ENCODE measurements around the gene CHRM5. TPM values are rescaled to one million over a fixed set of nuclear protein-coding genes. Genes with fewer than 3 reads are reported as not detected.

Gene CHRM5
- total RNA-seq, 1 experiment from 2014 or later = not detected

DNA sequence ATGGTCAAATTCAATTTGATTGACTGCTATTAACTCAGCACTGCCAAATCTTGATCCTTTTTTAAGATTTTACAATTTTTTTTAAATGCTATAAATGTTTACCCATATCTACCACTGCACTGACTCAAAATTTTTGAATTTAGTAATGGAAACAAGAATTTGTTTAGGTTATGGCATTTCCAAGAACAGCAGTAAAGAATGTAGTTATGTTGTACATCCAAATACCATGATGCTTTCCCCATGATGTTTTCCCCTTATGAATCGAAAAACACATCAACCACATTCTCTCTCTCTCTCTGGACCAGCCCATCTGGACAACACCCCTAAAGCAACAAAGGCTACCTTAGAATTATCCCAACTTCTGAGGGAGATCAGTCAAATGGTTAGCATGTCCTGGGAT lies 14.2 kb downstream of the CHRM5 start:
- H3K27ac Mint-ChIP-seq (ENCODE audit: unreplicated experiment) = no peak overlapping the region
- H3K4me3 ChIP-seq (ENCODE audit: low read depth, low read length) = no peak overlapping the region
- no peaks in the 10 kb centered on the region for H3K27me3 ChIP-seq (replicated peaks; ENCODE audit: control insufficient read depth, insufficient read depth, low read length)
- H3K36me3 ChIP-seq (ENCODE audit: control insufficient read depth, insufficient read depth, low read length) = no peaks in the 10 kb centered on the region
- ChIA-PET CTCF (no interaction called here), POLR2A (no interaction called here)
- H3K4me1 Mint-ChIP-seq (ENCODE audit: low read depth, unreplicated experiment) = peaks cover 3% of the 10 kb centered on the region
- BruUV-seq (replicated peaks) = no TSS peak
- H3K36me3 Mint-ChIP-seq (ENCODE audit: insufficient read depth, unreplicated experiment) = no peaks in the 10 kb centered on the region
- H3K27me3 Mint-ChIP-seq (ENCODE audit: insufficient read depth, unreplicated experiment) = no peaks in the 10 kb centered on the region
- no peaks in the 10 kb centered on the region for H3K9me3 ChIP-seq
- no peak for DNase-seq
- intact Hi-C loops (cut with micrococcal nuclease; ENCODE audit: unreplicated experiment) = no loop called here
- H3K4me1 ChIP-seq = peaks cover 9% of the 10 kb centered on the region; the same call in 1 of the 2 replicates
- H3K9me3 Mint-ChIP-seq (ENCODE audit: unreplicated experiment) = no peaks in the 10 kb centered on the region
- no peak overlapping the region for H3K4me3 Mint-ChIP-seq (ENCODE audit: unreplicated experiment)
- TF ChIP-seq, protein P1, sequence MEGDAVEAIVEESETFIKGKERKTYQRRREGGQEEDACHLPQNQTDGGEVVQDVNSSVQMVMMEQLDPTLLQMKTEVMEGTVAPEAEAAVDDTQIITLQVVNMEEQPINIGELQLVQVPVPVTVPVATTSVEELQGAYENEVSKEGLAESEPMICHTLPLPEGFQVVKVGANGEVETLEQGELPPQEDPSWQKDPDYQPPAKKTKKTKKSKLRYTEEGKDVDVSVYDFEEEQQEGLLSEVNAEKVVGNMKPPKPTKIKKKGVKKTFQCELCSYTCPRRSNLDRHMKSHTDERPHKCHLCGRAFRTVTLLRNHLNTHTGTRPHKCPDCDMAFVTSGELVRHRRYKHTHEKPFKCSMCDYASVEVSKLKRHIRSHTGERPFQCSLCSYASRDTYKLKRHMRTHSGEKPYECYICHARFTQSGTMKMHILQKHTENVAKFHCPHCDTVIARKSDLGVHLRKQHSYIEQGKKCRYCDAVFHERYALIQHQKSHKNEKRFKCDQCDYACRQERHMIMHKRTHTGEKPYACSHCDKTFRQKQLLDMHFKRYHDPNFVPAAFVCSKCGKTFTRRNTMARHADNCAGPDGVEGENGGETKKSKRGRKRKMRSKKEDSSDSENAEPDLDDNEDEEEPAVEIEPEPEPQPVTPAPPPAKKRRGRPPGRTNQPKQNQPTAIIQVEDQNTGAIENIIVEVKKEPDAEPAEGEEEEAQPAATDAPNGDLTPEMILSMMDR (IDR thresholded peaks at IDR 0.05; ENCODE audit: insufficient read depth in 1 of 2, low read depth in 1 of 2, low read length in 1 of 2, severe bottlenecking in 1 of 2, unreplicated experiment in 1 of 2) = no peak

DNA sequence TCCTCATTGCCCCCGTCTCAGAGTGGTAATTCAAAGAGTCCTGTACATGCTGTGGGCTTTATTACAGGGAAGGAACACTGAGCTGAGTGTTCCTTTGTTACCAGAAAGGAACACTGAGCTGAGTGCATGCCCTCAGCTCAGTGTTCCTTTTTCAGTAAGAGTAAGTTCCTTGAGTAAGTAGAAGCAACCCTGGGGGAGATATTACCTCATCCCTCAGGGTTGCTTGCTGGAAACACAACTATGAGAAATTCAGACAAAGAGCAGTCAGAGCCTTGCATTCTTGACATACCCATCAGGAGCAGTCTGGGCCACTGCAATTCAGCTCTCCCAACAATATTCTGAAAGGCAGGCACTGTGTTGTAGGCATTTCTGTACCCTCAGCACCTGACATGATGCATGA lies 17.0 kb downstream of the CHRM5 start:
- no TSS peak for BruUV-seq (replicated peaks)
- CTCF ChIA-PET = interaction anchor here (1.0 kb wide), 1 partner anchor 247 kb away, joined by 4 read pairs; no protein-coding TSS in a partner anchor
- Mint-ChIP-seq H3K27ac (ENCODE audit: unreplicated experiment) (no peak overlapping the region), H3K4me3 (ENCODE audit: unreplicated experiment) (no peak overlapping the region), H3K9me3 (ENCODE audit: unreplicated experiment) (no peaks in the 10 kb centered on the region), H3K27me3 (ENCODE audit: insufficient read depth, unreplicated experiment) (no peaks in the 10 kb centered on the region), H3K36me3 (ENCODE audit: insufficient read depth, unreplicated experiment) (no peaks in the 10 kb centered on the region), H3K4me1 (ENCODE audit: low read depth, unreplicated experiment) (peaks cover 7% of the 10 kb centered on the region)
- TF ChIP-seq, protein P1 (IDR thresholded peaks at IDR 0.05; ENCODE audit: insufficient read depth in 1 of 2, low read depth in 1 of 2, low read length in 1 of 2, severe bottlenecking in 1 of 2, unreplicated experiment in 1 of 2) = no peak
- H3K9me3 ChIP-seq = no peaks in the 10 kb centered on the region
- no peak overlapping the region for H3K4me3 ChIP-seq (ENCODE audit: low read depth, low read length)
- peaks cover 9% of the 10 kb centered on the region; the same call in 1 of the 2 replicates for H3K4me1 ChIP-seq
- H3K27me3 ChIP-seq (replicated peaks; ENCODE audit: control insufficient read depth, insufficient read depth, low read length) = no peaks in the 10 kb centered on the region
- intact Hi-C loops (cut with micrococcal nuclease; ENCODE audit: unreplicated experiment) = no loop called here
- peak in 1 of 2 experiments; percentile 19 for DNase-seq
- POLR2A ChIA-PET = no interaction called here
- no peaks in the 10 kb centered on the region for H3K36me3 ChIP-seq (ENCODE audit: control insufficient read depth, insufficient read depth, low read length)

DNA sequence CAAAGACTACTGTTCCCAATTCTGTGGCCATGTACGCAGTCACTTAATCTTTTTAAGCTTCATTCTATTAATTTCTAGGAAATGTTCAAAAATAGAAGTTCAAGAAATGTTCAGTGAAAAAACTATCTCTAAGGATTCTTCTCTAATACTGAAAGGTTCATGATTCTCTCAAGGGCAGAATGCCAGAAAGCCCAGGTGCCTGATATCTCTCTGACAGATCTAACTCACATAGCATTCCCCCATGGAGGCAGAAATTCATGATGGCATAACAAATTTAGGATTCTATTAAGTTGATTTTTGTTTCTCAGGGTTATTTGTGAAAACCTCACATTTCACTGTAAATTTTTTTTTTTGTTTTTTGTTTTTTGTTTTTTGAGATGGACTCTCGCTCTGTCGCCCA lies 17.5 kb downstream of the CHRM5 start:
- Mint-ChIP-seq H3K4me3 (ENCODE audit: unreplicated experiment) (no peak overlapping the region), H3K9me3 (ENCODE audit: unreplicated experiment) (no peaks in the 10 kb centered on the region), H3K27ac (ENCODE audit: unreplicated experiment) (no peak overlapping the region), H3K27me3 (ENCODE audit: insufficient read depth, unreplicated experiment) (no peaks in the 10 kb centered on the region), H3K4me1 (ENCODE audit: low read depth, unreplicated experiment) (peaks cover 7% of the 10 kb centered on the region), H3K36me3 (ENCODE audit: insufficient read depth, unreplicated experiment) (no peaks in the 10 kb centered on the region)
- POLR2A ChIA-PET = no interaction called here
- no peak overlapping the region for H3K4me3 ChIP-seq (ENCODE audit: low read depth, low read length)
- CTCF ChIA-PET = interaction anchor here (1.0 kb wide), 1 partner anchor 248 kb away, joined by 4 read pairs; no protein-coding TSS in a partner anchor
- H3K27me3 ChIP-seq (replicated peaks; ENCODE audit: control insufficient read depth, insufficient read depth, low read length) = no peaks in the 10 kb centered on the region
- no peaks in the 10 kb centered on the region for H3K9me3 ChIP-seq
- H3K4me1 ChIP-seq = peaks cover 9% of the 10 kb centered on the region; the same call in 1 of the 2 replicates
- TF ChIP-seq, protein P1 (IDR thresholded peaks at IDR 0.05; ENCODE audit: insufficient read depth in 1 of 2, low read depth in 1 of 2, low read length in 1 of 2, severe bottlenecking in 1 of 2, unreplicated experiment in 1 of 2) = no peak
- DNase-seq = no peak
- intact Hi-C loops (cut with micrococcal nuclease; ENCODE audit: unreplicated experiment) = no loop called here
- no peaks in the 10 kb centered on the region for H3K36me3 ChIP-seq (ENCODE audit: control insufficient read depth, insufficient read depth, low read length)
- BruUV-seq (replicated peaks) = no TSS peak
